H9 (cell line): Measurements from ENCODE around the gene MXRA7. TPM values are rescaled to one million over a fixed set of nuclear protein-coding genes. Genes with fewer than 3 reads are reported as not detected.

Experiments used
- DNase-seq: peaks from one replicate; pipeline ENCODE4 v3.0.0-alpha.2; 2017
- H2AFZ ChIP-seq: one replicate; pipeline ENCODE4 v1.6.1; 2013; ENCODE audit warnings: mild to moderate bottlenecking, low read length, control low read depth, moderate library complexity
- H2AK5ac ChIP-seq: 2 replicates; pipeline ENCODE4 v1.6.1; 2013; ENCODE audit warnings: low read length, control low read depth, mixed read lengths; ENCODE audit not compliant: insufficient read length
- H2BK120ac ChIP-seq: one replicate; pipeline ENCODE4 v1.6.1; 2013; ENCODE audit warnings: low read depth, mild to moderate bottlenecking, low read length, control low read depth, inconsistent platforms; ENCODE audit not compliant: poor library complexity, severe bottlenecking
- H2BK12ac ChIP-seq: 2 replicates; pipeline ENCODE4 v1.6.1; 2013; ENCODE audit warnings: low read length, control low read depth, mixed read lengths, low read depth; ENCODE audit not compliant: insufficient read length
- H2BK15ac ChIP-seq: 2 replicates; pipeline ENCODE4 v1.6.1; 2013; ENCODE audit warnings: low read depth, low read length, control low read depth
- H2BK20ac ChIP-seq: one replicate; pipeline ENCODE4 v1.6.1; 2013; ENCODE audit warnings: low read depth, mild to moderate bottlenecking, low read length, control low read depth, inconsistent platforms; ENCODE audit not compliant: poor library complexity, severe bottlenecking
- H2BK5ac ChIP-seq: 2 replicates; pipeline ENCODE4 v1.6.1; 2013; ENCODE audit warnings: low read length, control low read depth, mixed read lengths; ENCODE audit not compliant: insufficient read length
- H3K14ac ChIP-seq: 2 replicates; pipeline ENCODE4 v1.6.1; 2013; ENCODE audit warnings: low read length, control low read depth; ENCODE audit not compliant: insufficient read depth
- H3K18ac ChIP-seq: 2 replicates; pipeline ENCODE4 v1.6.1; 2013; ENCODE audit warnings: low read depth, mild to moderate bottlenecking, mixed read lengths, low read length, control low read depth; ENCODE audit not compliant: insufficient read length
- H3K23ac ChIP-seq: 2 replicates; pipeline ENCODE4 v1.6.1; 2013; ENCODE audit warnings: low read length, control low read depth, mixed read lengths, low read depth; ENCODE audit not compliant: insufficient read length
- H3K23me2 ChIP-seq: 2 replicates; pipeline ENCODE4 v1.6.1; 2013; ENCODE audit warnings: low read depth, mild to moderate bottlenecking, mixed read lengths, low read length, control low read depth; ENCODE audit not compliant: insufficient read length, poor library complexity, severe bottlenecking
- H3K27ac ChIP-seq: 2 replicates; pipeline ENCODE4 v1.5.1; 2013; ENCODE audit warnings: low read length, control low read depth, mixed read lengths, low read depth; ENCODE audit not compliant: insufficient read length
- H3K27me3 ChIP-seq: 2 replicates; pipeline ENCODE4 v1.6.1; 2013; ENCODE audit warnings: low read length, control low read depth, inconsistent platforms; ENCODE audit not compliant: insufficient read depth
- H3K4ac ChIP-seq: 2 replicates; pipeline ENCODE4 v1.6.1; 2013; ENCODE audit warnings: low read depth, mild to moderate bottlenecking, control low read depth, inconsistent platforms, low read length, moderate library complexity
- H3K4me1 ChIP-seq: 2 replicates; pipeline ENCODE4 v1.6.1; 2013; ENCODE audit warnings: low read length, control low read depth, inconsistent platforms; ENCODE audit not compliant: insufficient read depth
- H3K4me2 ChIP-seq: 2 replicates; pipeline ENCODE4 v1.6.1; 2013; ENCODE audit warnings: low read length, control low read depth, mixed read lengths; ENCODE audit not compliant: insufficient read length, insufficient read depth
- H3K56ac ChIP-seq: 2 replicates; pipeline ENCODE4 v1.6.1; 2013; ENCODE audit warnings: low read depth, mild to moderate bottlenecking, mixed read lengths, low read length, control low read depth; ENCODE audit not compliant: insufficient read length
- H3K79me1 ChIP-seq: 2 replicates; pipeline ENCODE4 v1.6.1; 2013; ENCODE audit warnings: low read depth, mild to moderate bottlenecking, moderate library complexity, low read length, control low read depth, inconsistent platforms; ENCODE audit not compliant: insufficient read depth, poor library complexity, severe bottlenecking
- H3K79me2 ChIP-seq: 2 replicates; pipeline ENCODE4 v1.6.1; 2013; ENCODE audit warnings: low read length, control low read depth, inconsistent platforms; ENCODE audit not compliant: insufficient read depth
- H3K9ac ChIP-seq: 2 replicates; pipeline ENCODE4 v1.6.1; 2013; ENCODE audit warnings: low read length, control low read depth, mixed read lengths; ENCODE audit not compliant: insufficient read length; ENCODE audit errors: extremely low read depth
- H3K9me3 ChIP-seq: one replicate; pipeline ENCODE4 v1.6.1; 2013; ENCODE audit warnings: low read depth, low read length, inconsistent platforms; ENCODE audit not compliant: control insufficient read depth
- H3T11ph ChIP-seq: one replicate; pipeline ENCODE4 v1.6.1; 2013; ENCODE audit warnings: mild to moderate bottlenecking, low read length, control low read depth, inconsistent platforms
- H4K20me1 ChIP-seq: one replicate; pipeline ENCODE4 v1.6.1; 2013; ENCODE audit not compliant: control insufficient read depth, insufficient read length, insufficient read depth
- H4K5ac ChIP-seq: 2 replicates; pipeline ENCODE4 v1.6.1; 2013; ENCODE audit warnings: low read depth, mild to moderate bottlenecking, mixed read lengths, low read length, control low read depth; ENCODE audit not compliant: insufficient read length
- H4K8ac ChIP-seq: replicated peaks from 2 replicates; pipeline ENCODE4 v1.6.1; 2013; ENCODE audit warnings: low read length, control low read depth, mixed read lengths, low read depth; ENCODE audit not compliant: insufficient read length
- H4K91ac ChIP-seq: 2 replicates; pipeline ENCODE4 v1.6.1; 2013; ENCODE audit warnings: low read depth, mild to moderate bottlenecking, moderate library complexity, mixed read lengths, low read length, control low read depth; ENCODE audit not compliant: insufficient read length
- H3K27ac Mint-ChIP-seq, 3 experiments: 2 replicates in 2 of 3; 3 replicates in 1 of 3; pipeline ENCODE4 v1.8.0; 2020 to 2021; ENCODE audit warnings: mixed read lengths in 3 of 3, mild to moderate bottlenecking in 1 of 3, moderate library complexity in 1 of 3
- H3K27me3 Mint-ChIP-seq: 2 replicates; pipeline ENCODE4 v1.8.0; 2021; ENCODE audit warnings: low read depth, mild to moderate bottlenecking, moderate library complexity, mixed read lengths
- H3K36me3 Mint-ChIP-seq, 3 experiments: 2 replicates in 2 of 3; 3 replicates in 1 of 3; pipeline ENCODE4 v1.8.0; 2020 to 2021; ENCODE audit warnings: low read depth in 3 of 3, mixed read lengths in 3 of 3; ENCODE audit not compliant: insufficient read depth in 1 of 3
- H3K4me1 Mint-ChIP-seq, 2 experiments: 2 replicates each; pipeline ENCODE4 v1.8.0; 2020; ENCODE audit warnings: mixed read lengths in 2 of 2
- H3K4me3 Mint-ChIP-seq, 2 experiments: 2 replicates in 1 of 2; 3 replicates in 1 of 2; pipeline ENCODE4 v1.8.0; 2020 to 2021; ENCODE audit warnings: mild to moderate bottlenecking in 2 of 2, mixed read lengths in 2 of 2, moderate library complexity in 1 of 2
- H3K9me3 Mint-ChIP-seq, 2 experiments: 2 replicates in 1 of 2; 3 replicates in 1 of 2; pipeline ENCODE4 v1.8.0; 2020; ENCODE audit warnings: mild to moderate bottlenecking in 2 of 2, mixed read lengths in 2 of 2, moderate library complexity in 1 of 2
- WGBS: extraction: QIAGEN DNeasy Blood & Tissue Kit; methylation state at CpG from one replicate; pipeline ENCODE4 v1.1.7; 2013; ENCODE audit warnings: missing lambda C conversion rate, low lambda C conversion rate, mixed read lengths; ENCODE audit not compliant: insufficient read length; ENCODE audit errors: extremely low coverage; 5-methylcytosine and 5-hydroxymethylcytosine counted together
- total RNA-seq: library from RNA; stranded (reverse); gene quantifications from 2 replicates; pipeline ENCODE4 v1.2.1, GENCODE V29; 2021
- TF ChIP-seq, protein P1 (sequence below): fragments of 200-600 bp; sonication (generic); conservative IDR thresholded peaks from 3 replicates; pipeline ENCODE4 v1.8.0; 2021; ENCODE audit warnings: antibody characterized with exemption, mild to moderate bottlenecking

Gene MXRA7
- total RNA-seq, 1 experiment from 2014 or later = 28.2 TPM

DNA sequence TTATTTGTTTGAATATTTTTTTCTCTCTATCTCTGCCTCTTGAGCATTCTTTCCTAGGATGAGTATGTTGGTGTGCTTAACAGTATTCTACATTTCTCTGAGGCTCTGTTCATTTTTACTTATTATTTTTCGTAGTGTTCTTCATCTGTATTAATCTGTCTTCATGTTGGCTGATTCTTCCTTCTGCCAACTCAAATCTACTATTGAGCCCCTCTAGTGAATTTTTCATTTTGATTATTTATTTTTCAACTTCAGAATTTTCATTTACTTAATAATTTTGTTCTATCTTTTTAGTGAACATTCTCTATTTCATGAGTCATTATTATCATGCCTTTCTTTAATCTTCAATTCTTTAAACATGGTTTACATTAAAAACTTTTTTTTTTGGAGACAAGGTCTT, 64.1 kb downstream of the MXRA7 start:
- Histone ChIP-seq H3K14ac (no peak overlapping the region), H3K4me2 (no peak overlapping the region), H3K23me2 (no peaks in the 10 kb centered on the region), H2AK5ac (no peak overlapping the region), H4K8ac (no peak overlapping the region), H3K4me1 (no peaks in the 10 kb centered on the region; the same call in 1 of the 2 replicates), H3K4ac (no peak overlapping the region), H4K20me1 (no peaks in the 10 kb centered on the region), H4K5ac (no peak overlapping the region), H2BK20ac (no peak overlapping the region), H2BK5ac (no peak overlapping the region), H3K9me3 (no peaks in the 10 kb centered on the region), H3K27ac (no peak overlapping the region), H3K9ac (no peak overlapping the region), H2BK15ac (no peak overlapping the region), H3K79me2 (no peaks in the 10 kb centered on the region), H3T11ph (no peak overlapping the region), H2BK120ac (no peak overlapping the region), H2BK12ac (no peak overlapping the region), H3K56ac (no peak overlapping the region), H3K27me3 (no peaks in the 10 kb centered on the region), H2AFZ (no peak overlapping the region), H4K91ac (no peak overlapping the region), H3K23ac (no peak overlapping the region), H3K79me1 (no peaks in the 10 kb centered on the region), H3K18ac (no peak overlapping the region)
- no CpG with 5 or more reads among the region's 1 CpG for WGBS
- Mint-ChIP-seq H3K4me1 (no peaks in the 10 kb centered on the region), H3K36me3 (no peaks in the 10 kb centered on the region), H3K27ac (no peak overlapping the region), H3K4me3 (no peak overlapping the region), H3K27me3 (peaks cover 5% of the 10 kb centered on the region), H3K9me3 (no peaks in the 10 kb centered on the region)
- DNase-seq = no peak
- TF ChIP-seq, protein P1, sequence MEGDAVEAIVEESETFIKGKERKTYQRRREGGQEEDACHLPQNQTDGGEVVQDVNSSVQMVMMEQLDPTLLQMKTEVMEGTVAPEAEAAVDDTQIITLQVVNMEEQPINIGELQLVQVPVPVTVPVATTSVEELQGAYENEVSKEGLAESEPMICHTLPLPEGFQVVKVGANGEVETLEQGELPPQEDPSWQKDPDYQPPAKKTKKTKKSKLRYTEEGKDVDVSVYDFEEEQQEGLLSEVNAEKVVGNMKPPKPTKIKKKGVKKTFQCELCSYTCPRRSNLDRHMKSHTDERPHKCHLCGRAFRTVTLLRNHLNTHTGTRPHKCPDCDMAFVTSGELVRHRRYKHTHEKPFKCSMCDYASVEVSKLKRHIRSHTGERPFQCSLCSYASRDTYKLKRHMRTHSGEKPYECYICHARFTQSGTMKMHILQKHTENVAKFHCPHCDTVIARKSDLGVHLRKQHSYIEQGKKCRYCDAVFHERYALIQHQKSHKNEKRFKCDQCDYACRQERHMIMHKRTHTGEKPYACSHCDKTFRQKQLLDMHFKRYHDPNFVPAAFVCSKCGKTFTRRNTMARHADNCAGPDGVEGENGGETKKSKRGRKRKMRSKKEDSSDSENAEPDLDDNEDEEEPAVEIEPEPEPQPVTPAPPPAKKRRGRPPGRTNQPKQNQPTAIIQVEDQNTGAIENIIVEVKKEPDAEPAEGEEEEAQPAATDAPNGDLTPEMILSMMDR = no peak
